ENCODE measurements around the gene TM4SF20. TPM values are rescaled to one million over a fixed set of nuclear protein-coding genes. Genes with fewer than 3 reads are reported as not detected.

Gene TM4SF20
- total and polyA plus RNA-seq, 2 experiments from 2014 or later, result not detected

DNA sequence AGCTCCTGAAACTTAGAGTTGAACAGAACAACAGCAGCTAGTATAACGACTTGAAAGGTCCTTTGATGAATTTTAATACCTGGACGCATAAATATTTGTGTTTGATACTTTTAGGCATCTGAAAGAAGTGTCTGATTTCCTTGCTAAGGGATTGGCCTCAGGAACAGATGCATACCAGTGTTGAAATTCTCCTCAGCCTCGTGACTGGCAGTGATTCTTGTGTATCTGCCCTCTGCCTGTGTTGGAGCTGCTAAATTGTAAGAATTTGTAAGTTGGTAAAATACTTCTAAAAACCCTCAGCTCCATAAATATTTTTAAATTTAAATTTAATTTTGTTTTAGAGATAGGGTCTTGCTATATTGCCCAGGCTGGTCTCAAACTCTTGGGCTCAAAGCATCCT lies 31.1 kb upstream of the TM4SF20 start (continued):
- TF ChIP-seq ETS1 (IDR thresholded peaks at IDR 0.05) (no peak), NANOG (IDR thresholded peaks at IDR 0.05; ENCODE audit: borderline replicate concordance) (no peak)
- TF ChIP-seq, protein P1, sequence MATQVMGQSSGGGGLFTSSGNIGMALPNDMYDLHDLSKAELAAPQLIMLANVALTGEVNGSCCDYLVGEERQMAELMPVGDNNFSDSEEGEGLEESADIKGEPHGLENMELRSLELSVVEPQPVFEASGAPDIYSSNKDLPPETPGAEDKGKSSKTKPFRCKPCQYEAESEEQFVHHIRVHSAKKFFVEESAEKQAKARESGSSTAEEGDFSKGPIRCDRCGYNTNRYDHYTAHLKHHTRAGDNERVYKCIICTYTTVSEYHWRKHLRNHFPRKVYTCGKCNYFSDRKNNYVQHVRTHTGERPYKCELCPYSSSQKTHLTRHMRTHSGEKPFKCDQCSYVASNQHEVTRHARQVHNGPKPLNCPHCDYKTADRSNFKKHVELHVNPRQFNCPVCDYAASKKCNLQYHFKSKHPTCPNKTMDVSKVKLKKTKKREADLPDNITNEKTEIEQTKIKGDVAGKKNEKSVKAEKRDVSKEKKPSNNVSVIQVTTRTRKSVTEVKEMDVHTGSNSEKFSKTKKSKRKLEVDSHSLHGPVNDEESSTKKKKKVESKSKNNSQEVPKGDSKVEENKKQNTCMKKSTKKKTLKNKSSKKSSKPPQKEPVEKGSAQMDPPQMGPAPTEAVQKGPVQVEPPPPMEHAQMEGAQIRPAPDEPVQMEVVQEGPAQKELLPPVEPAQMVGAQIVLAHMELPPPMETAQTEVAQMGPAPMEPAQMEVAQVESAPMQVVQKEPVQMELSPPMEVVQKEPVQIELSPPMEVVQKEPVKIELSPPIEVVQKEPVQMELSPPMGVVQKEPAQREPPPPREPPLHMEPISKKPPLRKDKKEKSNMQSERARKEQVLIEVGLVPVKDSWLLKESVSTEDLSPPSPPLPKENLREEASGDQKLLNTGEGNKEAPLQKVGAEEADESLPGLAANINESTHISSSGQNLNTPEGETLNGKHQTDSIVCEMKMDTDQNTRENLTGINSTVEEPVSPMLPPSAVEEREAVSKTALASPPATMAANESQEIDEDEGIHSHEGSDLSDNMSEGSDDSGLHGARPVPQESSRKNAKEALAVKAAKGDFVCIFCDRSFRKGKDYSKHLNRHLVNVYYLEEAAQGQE (IDR thresholded peaks at IDR 0.05; ENCODE audit: unreplicated experiment), result no peak

GRCh38 chr2:227407591-227408151 lies 28.6 kb upstream of the TM4SF20 start:
- ATAC-seq (no peak; the same call in 2 of the 3 replicates), DNase-seq (ENCODE audit: low spot score) (no peak)
- no peaks in the 10 kb centered on the region for H3K9me2 ChIP-seq (ENCODE audit: insufficient read depth)
- H3K36me3 ChIP-seq (ENCODE audit: insufficient read depth), result no peaks in the 10 kb centered on the region
- no peaks in the 10 kb centered on the region for H3K27me3 ChIP-seq (ENCODE audit: insufficient read depth)
- no peak overlapping the region for H3K4me3 Mint-ChIP-seq
- H3K4me3 ChIP-seq, result no peak overlapping the region
- H2AFZ ChIP-seq, result peak overlapping the region; percentile 76; the same call in 1 of the 2 replicates
- no peak overlapping the region for H3K27ac ChIP-seq (ENCODE audit: low read depth)
- H3F3A ChIP-seq (replicated peaks; ENCODE audit: low read depth), result no peaks in the 10 kb centered on the region
- TF ChIP-seq, protein P1 (IDR thresholded peaks at IDR 0.05; ENCODE audit: unreplicated experiment), result no peak
- TF ChIP-seq CTCF (conservative IDR thresholded peaks at IDR 0.05; ENCODE audit: low read depth in 2 of 2), result peak in 1 of 2 experiments; percentile 21; a peak in 1 of 4 replicates
- H3K79me2 ChIP-seq (replicated peaks; ENCODE audit: insufficient read depth), result no peaks in the 10 kb centered on the region
- H3K4me1 ChIP-seq (ENCODE audit: insufficient read depth), result no peaks in the 10 kb centered on the region
- no peaks in the 10 kb centered on the region for H3K27me3 Mint-ChIP-seq (ENCODE audit: insufficient read depth, low read depth, poor library complexity)
- H3K27ac Mint-ChIP-seq, result no peak overlapping the region; the same call in 1 of the 2 replicates
- no peaks in the 10 kb centered on the region; the same call in 2 of the 3 replicates for H3K36me3 Mint-ChIP-seq (ENCODE audit: low read depth)
- no peaks in the 10 kb centered on the region for H4K20me1 ChIP-seq (replicated peaks; ENCODE audit: insufficient read depth)
- peaks cover 4% of the 10 kb centered on the region; the same call in 2 of the 3 replicates for H3K4me1 Mint-ChIP-seq
- no peak overlapping the region for H3K4me2 ChIP-seq
- peaks cover 4% of the 10 kb centered on the region; the same call in 1 of the 3 replicates for H3K9me3 Mint-ChIP-seq
